ENCODE measurements around the gene HLCS.

DNA sequence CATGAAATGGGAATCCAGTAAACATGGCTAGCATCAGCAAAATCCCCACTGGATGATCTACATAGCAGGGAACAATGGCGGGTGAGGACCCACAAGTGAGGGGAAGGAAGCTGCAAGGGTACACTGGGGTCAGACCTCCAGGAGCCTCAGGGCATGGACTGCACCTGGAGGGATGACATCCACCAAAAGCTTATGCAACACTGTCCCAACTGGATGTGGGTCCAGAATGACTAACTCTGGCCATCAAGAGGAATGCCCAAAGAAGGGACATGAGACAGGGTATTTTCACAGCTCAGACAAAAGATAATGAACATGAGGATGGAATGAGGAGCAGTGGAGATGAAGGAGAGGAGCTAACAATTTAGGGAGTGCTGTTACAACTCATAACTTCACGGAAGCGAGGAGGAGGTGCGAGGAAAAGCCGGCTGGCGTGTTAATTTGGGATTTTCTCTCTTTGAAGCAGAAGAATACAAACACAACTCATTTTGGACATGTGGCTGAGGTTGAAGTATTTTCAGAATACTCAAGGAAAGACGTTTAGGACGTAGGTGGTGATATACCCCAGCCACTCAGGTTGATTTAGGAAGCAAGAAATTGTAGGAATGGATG lies 5.7 kb downstream of the HLCS start:
- TF ChIP-seq, protein P1, sequence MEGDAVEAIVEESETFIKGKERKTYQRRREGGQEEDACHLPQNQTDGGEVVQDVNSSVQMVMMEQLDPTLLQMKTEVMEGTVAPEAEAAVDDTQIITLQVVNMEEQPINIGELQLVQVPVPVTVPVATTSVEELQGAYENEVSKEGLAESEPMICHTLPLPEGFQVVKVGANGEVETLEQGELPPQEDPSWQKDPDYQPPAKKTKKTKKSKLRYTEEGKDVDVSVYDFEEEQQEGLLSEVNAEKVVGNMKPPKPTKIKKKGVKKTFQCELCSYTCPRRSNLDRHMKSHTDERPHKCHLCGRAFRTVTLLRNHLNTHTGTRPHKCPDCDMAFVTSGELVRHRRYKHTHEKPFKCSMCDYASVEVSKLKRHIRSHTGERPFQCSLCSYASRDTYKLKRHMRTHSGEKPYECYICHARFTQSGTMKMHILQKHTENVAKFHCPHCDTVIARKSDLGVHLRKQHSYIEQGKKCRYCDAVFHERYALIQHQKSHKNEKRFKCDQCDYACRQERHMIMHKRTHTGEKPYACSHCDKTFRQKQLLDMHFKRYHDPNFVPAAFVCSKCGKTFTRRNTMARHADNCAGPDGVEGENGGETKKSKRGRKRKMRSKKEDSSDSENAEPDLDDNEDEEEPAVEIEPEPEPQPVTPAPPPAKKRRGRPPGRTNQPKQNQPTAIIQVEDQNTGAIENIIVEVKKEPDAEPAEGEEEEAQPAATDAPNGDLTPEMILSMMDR (IDR thresholded peaks at IDR 0.05), result no peak
- TF ChIP-seq POLR2AphosphoS5 (IDR thresholded peaks at IDR 0.05), result no peak
- no peak for TF ChIP-seq POLR2A (IDR thresholded peaks at IDR 0.05)
- TF ChIP-seq EP300 (IDR thresholded peaks at IDR 0.05; ENCODE audit: low read depth), result no peak
